HG03565 (cell line): ENCODE measurements around the gene NBPF12.
"Not testable (repeated sequence)": the region's sequence is repeated elsewhere in the genome, so short reads cannot be mapped to it uniquely, and the experiment has no call there.

ENCODE experiments used
- ATAC-seq: cut with Tn5 transposase; IDR thresholded peaks from one replicate; pipeline ENCODE4 v1.9.1; 2021; ENCODE audit warnings: mild to moderate bottlenecking, moderate library complexity; ENCODE audit not compliant: unreplicated experiment

Gene NBPF12

GRCh38 chr1:146938242-146938902 is at the start of gene NBPF12:
Gene NBPF12, plus strand, starts transcription at chr1:146938324. Its CDS starts 21,820 bp downstream, at chr1:146960144.
- peak; percentile 58 for ATAC-seq

GRCh38 chr1:146891355-146891754 is 46.8 kb upstream of the NBPF12 start:
- ATAC-seq = not testable (repeated sequence)

GRCh38 chr1:146892331-146892730 is 45.8 kb upstream of the NBPF12 start:
- not testable (repeated sequence) for ATAC-seq

GRCh38 chr1:146907565-146908261 is 30.4 kb upstream of the NBPF12 start:
- not testable (repeated sequence) for ATAC-seq

- not testable (repeated sequence) for ATAC-seq
Measured at GRCh38 chr1:146912975-146913374, 25.1 kb upstream of the NBPF12 start.

- ATAC-seq = not testable (repeated sequence)
Measured at GRCh38 chr1:146920811-146921210, 17.3 kb upstream of the NBPF12 start.

- ATAC-seq = not testable (repeated sequence)
Measured at GRCh38 chr1:146922614-146923013, 15.5 kb upstream of the NBPF12 start.

- ATAC-seq = not testable (repeated sequence)
Measured at GRCh38 chr1:146924106-146924505, 14.0 kb upstream of the NBPF12 start.

GRCh38 chr1:146926413-146926812 is 11.7 kb upstream of the NBPF12 start:
- not testable (repeated sequence) for ATAC-seq

- not testable (repeated sequence) for ATAC-seq
Measured at GRCh38 chr1:146930225-146930624, 7.9 kb upstream of the NBPF12 start.

GRCh38 chr1:146934390-146935223 is 3.5 kb upstream of the NBPF12 start:
- not testable (repeated sequence) for ATAC-seq

GRCh38 chr1:146937462-146937861 is 662 bp upstream of the NBPF12 start:
- not testable (repeated sequence) for ATAC-seq

- ATAC-seq = peak; percentile 11
Measured at GRCh38 chr1:146938927-146939786, 1.0 kb downstream of the NBPF12 start.

- not testable (repeated sequence) for ATAC-seq
Measured at GRCh38 chr1:146940293-146940692, 2.2 kb downstream of the NBPF12 start.

GRCh38 chr1:146943342-146943886 is 5.3 kb downstream of the NBPF12 start:
- ATAC-seq = not testable (repeated sequence)

- ATAC-seq = not testable (repeated sequence)
Measured at GRCh38 chr1:146948127-146948526, 10.0 kb downstream of the NBPF12 start.

- ATAC-seq = not testable (repeated sequence)
Measured at GRCh38 chr1:146964340-146964739, 26.2 kb downstream of the NBPF12 start.

- ATAC-seq = not testable (repeated sequence)
Measured at GRCh38 chr1:146966351-146966750, 28.2 kb downstream of the NBPF12 start.

- not testable (repeated sequence) for ATAC-seq
Measured at GRCh38 chr1:146970656-146971055, 32.5 kb downstream of the NBPF12 start.

- ATAC-seq = not testable (repeated sequence)
Measured at GRCh38 chr1:146972681-146973080, 34.6 kb downstream of the NBPF12 start.
